Inflammatory macrophage treated with lipopolysaccharide for 4 hours (primary cell): ENCODE results near the gene TTC28.
"Not testable (repeated sequence)": the region's sequence is repeated elsewhere in the genome, so short reads cannot be mapped to it uniquely, and the experiment has no call there.

ENCODE experiments used
- DNase-seq: peaks from one replicate; pipeline ENCODE4 v3.0.0-alpha.2; 2020

TTC28 gene

GRCh38 chr22:28600546-28601143 lies 79.0 kb downstream of the TTC28 start:
- peak; percentile 68 for DNase-seq

DNA sequence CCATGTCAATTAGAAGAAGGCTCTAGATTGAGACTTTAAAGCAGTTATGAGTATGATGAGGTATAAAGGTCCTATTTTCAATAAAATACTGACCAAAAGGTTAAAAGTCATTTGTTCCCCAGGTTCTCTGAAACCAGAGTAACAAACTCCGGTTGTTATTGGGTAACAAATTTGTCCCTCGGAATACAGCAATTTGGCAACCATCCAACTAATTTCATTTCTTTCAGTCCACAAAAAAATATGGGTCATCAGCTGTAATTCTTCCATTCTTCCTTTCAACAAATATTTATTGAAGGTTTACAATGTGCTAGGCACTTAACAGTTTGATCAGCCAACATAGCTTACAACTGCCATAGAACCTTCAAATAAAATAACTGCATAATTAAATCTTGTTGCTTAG lies 79.9 kb downstream of the TTC28 start:
- DNase-seq: no peak

DNA sequence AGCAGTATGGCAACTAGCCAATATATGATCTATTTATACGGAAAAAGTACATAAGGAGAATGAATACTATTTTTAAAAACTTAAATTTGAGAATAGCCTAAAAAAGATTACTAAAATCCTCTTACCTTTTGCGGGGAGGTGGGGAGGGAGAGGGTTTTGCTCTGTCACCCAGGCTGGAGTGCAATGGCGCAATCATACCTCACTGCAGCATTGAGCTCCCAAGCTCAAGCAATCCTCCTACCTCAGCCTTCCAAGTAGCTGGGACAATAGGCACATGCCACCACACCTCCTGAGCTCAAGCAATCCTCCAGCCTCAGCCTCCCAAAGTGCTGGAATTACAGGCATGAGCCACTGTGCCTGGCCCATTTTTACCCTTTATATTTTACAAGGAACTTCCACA lies 82.0 kb downstream of the TTC28 start:
- DNase-seq: no peak

- peak; percentile 64 for DNase-seq
These were observed 84.7 kb downstream of the TTC28 start for GRCh38 chr22:28594797-28595462.

GRCh38 chr22:28594076-28594796 lies 85.4 kb downstream of the TTC28 start:
- no peak for DNase-seq

GRCh38 chr22:28593299-28593698 lies 86.3 kb downstream of the TTC28 start:
- no peak for DNase-seq

GRCh38 chr22:28589102-28589750 lies 90.4 kb downstream of the TTC28 start:
- DNase-seq: peak; percentile 3

- no peak for DNase-seq
These were observed 94.3 kb downstream of the TTC28 start for GRCh38 chr22:28585324-28585723.

GRCh38 chr22:28582806-28583205 lies 96.8 kb downstream of the TTC28 start:
- no peak for DNase-seq

- DNase-seq: peak; percentile 39
These were observed 98.6 kb downstream of the TTC28 start for GRCh38 chr22:28581016-28581415.

DNA sequence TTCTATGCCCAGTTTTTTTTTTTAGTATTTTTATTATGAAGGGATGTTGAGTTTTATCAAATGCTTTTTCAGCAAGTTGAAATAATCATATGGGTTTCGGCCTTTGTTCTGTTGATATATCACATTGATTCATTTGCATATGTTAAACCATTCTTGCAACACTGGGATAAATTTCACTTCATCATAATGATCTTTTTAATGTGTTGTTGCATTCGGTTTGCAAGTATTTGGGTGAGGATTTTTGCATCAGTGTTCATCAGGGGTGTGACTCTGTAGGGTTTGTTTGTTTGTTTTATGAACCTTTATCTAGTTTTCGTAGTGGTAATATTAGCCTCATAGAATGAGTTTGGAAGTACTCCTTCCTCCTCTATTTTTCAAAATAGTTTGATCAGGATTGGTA lies 103.5 kb downstream of the TTC28 start:
- no peak for DNase-seq

DNA sequence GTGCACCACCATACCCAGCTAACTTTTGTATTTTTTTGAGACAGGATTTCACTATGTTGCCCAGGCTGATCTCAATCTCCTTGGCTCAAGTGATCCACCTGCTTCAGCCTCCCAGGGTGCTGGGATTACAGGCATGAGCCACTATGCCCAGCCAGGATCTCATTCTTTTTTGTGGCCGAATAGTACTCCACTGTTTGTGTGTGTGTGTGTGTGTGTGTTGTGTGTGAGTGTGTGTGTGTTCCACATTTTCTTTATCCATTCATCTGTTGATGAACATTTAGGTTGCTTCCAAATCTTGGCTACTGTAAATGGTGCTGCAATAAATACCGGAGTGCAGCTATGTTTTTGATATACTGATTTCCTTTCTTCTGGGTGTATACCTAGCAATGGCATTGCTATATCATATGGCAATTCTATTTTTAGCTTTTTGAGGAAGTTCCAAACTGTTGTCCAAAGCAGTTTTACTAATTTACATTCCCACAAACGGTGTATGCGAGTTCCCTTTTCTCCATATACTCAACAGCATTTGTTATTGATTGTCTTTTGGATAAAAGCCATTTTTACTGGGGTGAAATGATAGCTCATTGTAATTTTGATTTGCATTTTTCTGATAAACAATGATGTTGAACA lies 105.4 kb downstream of the TTC28 start:
- peak; percentile 39 for DNase-seq

DNA sequence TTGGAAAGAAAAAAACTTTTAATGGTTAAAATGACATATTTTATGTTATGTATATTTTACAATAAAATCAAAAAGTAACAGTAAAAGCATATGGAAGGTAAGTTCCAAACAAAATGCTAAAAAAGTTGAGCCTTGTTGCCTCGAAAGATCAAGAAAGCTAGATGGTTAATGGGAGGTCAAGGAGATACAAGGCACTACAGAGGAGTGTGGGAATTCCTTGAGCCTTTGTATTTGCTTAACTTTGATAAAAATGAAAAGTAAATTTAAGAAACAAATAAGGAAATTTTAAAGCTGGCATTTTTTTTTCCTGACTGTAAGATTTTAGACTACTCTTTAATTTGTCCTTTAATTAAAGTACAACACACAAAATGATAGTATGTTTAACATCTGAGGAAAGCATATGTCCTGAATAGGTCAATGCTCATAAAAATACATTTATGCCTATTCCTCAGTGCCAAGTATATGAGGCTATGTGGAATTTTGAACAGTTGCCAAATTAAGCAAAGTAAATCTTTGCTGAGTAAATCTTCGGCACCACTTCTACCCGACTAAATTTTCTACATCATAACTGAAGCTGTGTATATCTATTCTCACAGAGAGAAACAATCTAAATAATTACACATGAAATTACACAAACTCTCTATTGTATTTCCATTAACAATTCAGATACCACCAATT lies 108.8 kb downstream of the TTC28 start:
- no peak for DNase-seq

GRCh38 chr22:28568974-28569373 lies 110.7 kb downstream of the TTC28 start:
- DNase-seq: not testable (repeated sequence)

GRCh38 chr22:28568099-28568498 lies 111.5 kb downstream of the TTC28 start:
- DNase-seq: no peak

GRCh38 chr22:28566920-28567499 lies 112.6 kb downstream of the TTC28 start:
- DNase-seq: not testable (repeated sequence)

DNA sequence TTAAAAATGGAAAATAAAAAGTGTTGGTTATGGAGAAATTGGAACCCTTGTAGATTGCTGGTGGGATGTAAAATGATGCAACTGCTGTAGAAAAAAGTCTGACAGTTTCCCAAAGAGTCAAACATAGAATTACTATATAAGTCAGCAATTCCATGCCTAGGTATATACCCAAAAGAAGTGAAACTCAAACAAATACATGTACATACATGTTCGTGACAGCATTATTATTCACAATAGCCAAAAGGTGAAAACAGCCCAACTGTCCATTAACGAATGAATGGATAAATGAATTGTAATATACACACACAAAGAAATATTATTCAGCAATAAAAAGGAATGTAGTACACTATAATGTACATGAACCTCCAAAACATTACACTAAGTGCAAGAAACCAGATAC lies 116.0 kb downstream of the TTC28 start:
- DNase-seq: no peak

DNA sequence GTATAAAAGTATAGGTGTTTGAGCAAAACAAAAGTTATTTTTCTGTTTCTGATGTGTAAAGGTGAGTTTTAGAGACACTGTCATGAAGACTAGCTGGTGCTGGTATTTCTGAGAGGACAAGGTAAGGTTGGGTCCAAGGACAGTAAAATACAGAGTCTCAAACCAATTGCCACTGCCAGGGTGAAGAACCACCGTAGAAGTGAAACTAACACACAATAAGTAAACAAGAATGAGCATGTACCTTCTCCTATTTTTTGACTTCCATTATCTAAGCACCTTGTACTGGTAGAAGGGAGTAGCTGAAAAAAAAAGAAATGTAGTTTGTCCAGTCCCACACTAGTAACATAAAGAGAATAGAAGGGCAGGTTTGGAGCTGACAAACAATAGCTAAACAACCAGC lies 117.3 kb downstream of the TTC28 start:
- no peak for DNase-seq

DNA sequence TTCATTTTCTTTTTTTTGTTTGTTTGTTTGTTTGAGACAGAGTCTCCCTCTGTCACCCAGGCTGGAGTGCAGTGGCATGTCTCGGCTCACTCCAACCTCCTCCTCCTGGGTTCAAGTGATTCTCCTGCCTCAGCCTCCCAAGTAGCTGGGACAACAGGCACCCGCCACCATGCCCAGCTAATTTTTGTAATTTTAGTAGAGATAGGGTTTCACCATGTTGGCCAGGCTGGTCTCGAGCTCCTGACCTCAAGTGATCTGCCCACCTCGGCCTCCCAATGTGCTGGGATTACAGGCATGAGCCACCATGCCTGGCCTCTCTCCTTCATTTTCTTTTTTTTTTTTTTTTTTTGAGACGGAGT lies 118.9 kb downstream of the TTC28 start:
- not testable (repeated sequence) for DNase-seq

DNA sequence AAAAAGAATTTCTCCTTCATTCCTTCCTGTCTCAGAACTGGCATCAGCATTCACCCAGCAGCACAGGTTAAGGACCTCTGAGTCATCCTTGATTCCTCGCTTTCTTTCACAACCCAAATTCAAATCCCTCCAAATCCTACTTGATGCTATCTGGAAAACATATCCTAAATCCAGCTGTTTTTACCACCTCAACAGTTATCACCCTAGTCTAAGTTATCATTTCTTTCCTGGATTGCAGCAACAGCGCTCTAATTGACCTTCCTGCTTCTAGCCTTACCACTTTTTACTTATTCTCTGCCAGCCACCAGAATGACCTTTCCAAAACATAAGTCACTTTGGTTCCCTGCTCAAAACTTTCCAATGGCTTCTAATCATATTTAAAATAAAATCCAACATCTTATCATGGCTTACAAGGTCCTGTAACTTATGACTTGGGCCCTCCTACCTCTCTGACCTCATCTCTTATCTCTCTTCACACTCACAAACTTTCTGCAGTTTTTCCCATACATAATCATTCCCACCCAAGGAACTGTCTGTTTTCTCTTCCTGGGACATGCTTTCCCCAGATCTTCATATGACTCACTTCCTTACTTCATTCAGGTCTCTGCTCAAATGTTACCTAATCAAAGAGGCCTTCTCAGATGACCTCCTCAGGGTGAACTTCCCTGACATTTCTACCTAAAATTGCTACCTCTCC lies 119.4 kb downstream of the TTC28 start:
- DNase-seq: peak; percentile 1

DNA sequence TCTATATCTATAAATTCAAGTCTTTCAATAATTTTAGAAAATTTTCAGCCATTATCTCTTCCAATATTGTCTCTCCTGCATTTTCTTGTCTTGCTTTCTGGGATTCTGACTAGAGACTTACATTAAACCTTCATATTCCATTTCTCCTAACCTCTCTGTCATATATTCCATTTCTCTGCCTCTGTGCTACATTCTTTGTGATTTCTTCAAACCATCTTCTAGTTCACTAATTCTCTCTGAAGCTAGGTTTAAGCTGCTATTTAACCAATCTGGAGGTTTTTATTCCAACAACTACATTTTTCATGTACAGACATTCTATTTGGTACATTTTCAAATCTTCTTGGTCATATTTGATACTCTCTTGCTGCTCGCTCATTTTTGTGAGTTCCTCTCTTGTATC lies 122.5 kb downstream of the TTC28 start:
- no peak for DNase-seq
